Suprapubic skin (tissue), 4 donors: ENCODE results near the gene NSA2.

Source experiments
- CTCF ChIP-seq, 2 donors: fragments of 200-600 bp in 1 of 2; fragments of 450-650 bp in 1 of 2; sonication (generic) in 1 of 2; IDR thresholded peaks; one replicate each; pipeline ENCODE4 v1.5.1; 2016 to 2019; ENCODE audit warnings: antibody characterized with exemption in 2 of 2, mild to moderate bottlenecking in 1 of 2, moderate library complexity in 1 of 2
- EP300 ChIP-seq: sonication (generic); formaldehyde crosslinking; IDR thresholded peaks from one replicate; pipeline ENCODE4 v1.6.1; 2017; ENCODE audit warnings: antibody characterized with exemption
- POLR2A ChIP-seq, 2 donors: fragments of 450-650 bp; IDR thresholded peaks; one replicate each; pipeline ENCODE4 v1.6.1; 2017; ENCODE audit warnings: antibody characterized with exemption in 2 of 2, mild to moderate bottlenecking in 2 of 2, moderate library complexity in 2 of 2
- POLR2AphosphoS5 ChIP-seq, 3 donors: sonication (generic); formaldehyde crosslinking; IDR thresholded peaks; one replicate each; pipeline ENCODE4 v1.6.1; 2017; ENCODE audit warnings: antibody characterized with exemption in 3 of 3

GRCh38 chr5:74763504-74763903 is 3.5 kb upstream of the NSA2 start:
- TF ChIP-seq CTCF (IDR thresholded peaks at IDR 0.05), result no peak
- no peak for TF ChIP-seq POLR2AphosphoS5 (IDR thresholded peaks at IDR 0.05)
- TF ChIP-seq POLR2A (IDR thresholded peaks at IDR 0.05), result no peak
- TF ChIP-seq EP300, result no peak
